Activated CD8-positive, alpha-beta memory T cell treated with anti-CD3 and anti-CD28 coated beads for 48 hours (primary cell): ENCODE data around the gene UMAD1.
"Not testable (repeated sequence)": the region's sequence is repeated elsewhere in the genome, so short reads cannot be mapped to it uniquely, and the experiment has no call there.

ENCODE experiments used
- DNase-seq, 3 experiments: peaks; one replicate each; pipeline ENCODE4 v3.0.0-alpha.2; 2020; ENCODE audit warnings: low read depth in 2 of 3, low spot score in 2 of 3

Gene UMAD1

DNA sequence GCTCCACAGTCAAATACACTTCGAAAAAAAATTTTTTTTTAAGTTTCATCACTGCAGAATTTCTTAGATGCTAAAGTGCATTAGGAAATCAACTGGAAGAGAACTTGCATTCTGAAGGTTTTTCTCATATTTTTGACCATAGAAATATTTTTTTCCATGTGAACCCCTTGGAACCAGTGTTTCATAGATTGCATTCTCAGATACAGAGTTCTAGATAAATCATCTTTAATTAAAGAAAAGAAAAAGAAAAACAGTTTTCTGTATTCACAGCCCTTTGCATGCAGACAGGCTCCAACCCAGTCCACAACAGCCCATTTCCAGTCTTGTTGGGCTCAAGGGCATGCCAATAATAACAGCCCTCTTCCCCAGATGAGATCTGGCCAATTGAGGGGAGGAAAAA, 153.4 kb downstream of the UMAD1 start:
- DNase-seq, result no peak

GRCh38 chr7:7795203-7795602, 154.7 kb downstream of the UMAD1 start:
- DNase-seq, result no peak

GRCh38 chr7:7795630-7796121, 155.1 kb downstream of the UMAD1 start:
- DNase-seq, result no peak

DNA sequence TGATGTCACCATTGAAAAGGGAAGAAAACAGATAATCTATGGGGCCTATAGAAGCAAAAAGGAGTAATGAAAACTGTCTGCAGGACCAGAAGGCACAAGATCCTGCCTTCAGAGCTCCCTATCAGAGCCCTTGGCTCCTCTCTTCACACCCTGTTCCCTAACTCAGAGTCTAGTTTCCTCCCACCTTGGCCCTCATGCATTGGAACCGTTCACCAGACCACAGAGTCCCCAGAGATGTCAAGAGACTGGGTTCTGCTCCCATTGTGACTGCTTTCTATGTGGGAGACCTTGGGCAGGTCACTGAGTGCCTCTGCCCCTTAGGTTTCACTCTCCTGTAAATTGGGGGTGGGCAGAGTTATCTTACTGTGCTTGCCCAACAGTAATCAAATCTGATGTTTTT, 158.0 kb downstream of the UMAD1 start:
- no peak for DNase-seq

DNA sequence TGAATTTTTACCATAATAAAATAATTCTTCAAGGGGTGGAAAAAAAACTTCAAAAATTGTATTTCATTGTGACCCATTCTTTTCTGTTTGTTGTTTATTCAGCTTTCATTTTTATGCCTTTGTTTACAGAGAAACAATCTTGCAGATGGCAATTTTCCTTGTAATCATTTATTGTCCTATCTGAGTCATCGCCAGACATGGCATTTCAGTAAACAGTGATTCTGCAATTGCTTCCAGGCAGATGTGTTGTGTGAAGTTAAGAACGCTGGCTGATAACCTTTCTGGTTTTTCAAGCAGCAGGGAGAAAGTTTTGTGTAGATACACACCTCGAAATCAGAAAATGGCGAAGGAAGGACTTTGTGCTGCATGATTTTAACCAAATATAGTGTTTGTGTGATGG, 158.6 kb downstream of the UMAD1 start:
- DNase-seq, result no peak

DNA sequence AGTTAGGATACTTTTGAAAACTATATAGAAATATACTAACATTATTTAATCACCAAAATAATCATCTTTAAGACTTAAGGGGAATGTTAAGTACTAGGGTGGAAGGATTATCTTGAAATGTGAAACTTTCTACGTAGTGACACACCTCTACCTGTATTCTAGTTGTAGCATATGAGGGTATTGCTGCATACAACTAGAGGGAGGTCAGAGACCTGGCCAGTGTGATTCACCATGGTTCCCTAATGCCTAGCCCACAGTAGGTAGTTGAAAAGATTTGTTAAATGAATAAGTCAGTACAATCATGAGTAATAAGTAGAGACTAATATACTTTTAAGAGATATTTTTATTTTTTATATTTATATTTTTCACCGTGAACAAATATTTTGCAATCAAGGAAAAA, 162.0 kb downstream of the UMAD1 start:
- no peak for DNase-seq

DNA sequence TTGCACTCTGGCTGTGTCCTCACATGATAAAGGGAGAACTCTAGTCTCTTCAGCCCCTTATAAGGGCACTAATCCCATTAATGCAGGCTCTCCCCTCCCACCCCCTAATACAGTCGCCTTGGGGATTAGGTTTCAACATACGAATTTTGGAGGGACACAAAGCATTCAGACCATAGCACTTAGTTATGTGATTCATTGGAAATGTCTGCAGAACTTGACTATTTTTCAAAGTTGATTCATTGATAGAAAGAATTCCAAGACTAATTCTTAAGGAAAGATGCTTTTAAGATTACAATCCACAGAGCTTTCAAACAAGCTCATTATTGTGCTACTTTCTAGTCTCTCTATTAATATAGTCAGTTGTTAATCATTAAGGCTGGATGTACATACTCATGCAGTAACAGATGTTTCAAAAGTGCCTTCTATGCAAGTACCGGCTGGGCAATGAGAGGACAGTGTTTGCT, 163.2 kb downstream of the UMAD1 start:
- DNase-seq, result no peak

GRCh38 chr7:7804822-7805221, 164.3 kb downstream of the UMAD1 start:
- not testable (repeated sequence) for DNase-seq

DNA sequence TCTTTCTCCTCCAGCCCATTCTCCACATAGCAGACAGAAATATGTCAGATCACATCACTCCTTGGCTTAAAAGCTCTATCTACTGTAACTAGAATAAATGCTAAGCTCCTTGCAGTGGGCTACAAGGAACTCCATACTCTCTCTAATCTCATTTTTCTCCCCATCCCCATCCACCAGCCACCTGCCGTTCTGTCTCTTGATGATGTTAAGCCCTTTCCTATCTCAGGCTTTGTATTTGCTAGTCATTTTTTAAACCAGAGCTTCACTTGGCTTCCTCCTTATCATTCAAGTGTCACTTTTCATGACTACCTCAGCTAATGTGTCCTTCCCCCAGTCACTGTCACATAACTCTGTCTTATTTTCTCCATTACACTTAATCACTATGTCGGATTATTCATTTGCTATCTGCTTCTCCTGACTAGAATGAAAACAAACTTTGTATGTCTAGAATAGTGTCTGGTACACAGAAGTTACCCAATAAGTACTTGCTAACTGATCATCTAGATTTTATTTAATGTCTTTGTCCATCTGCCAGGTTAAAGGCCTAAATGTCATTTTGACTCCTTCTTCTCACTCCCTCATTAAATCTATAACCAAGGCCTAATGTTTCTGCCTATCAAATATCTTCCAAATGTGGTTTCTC, 165.1 kb downstream of the UMAD1 start:
- DNase-seq, result no peak

GRCh38 chr7:7808156-7808555, 167.6 kb downstream of the UMAD1 start:
- no peak for DNase-seq

GRCh38 chr7:7808626-7809025, 168.1 kb downstream of the UMAD1 start:
- no peak for DNase-seq

- no peak for DNase-seq
Measured at GRCh38 chr7:7810380-7810779, 169.8 kb downstream of the UMAD1 start.

DNA sequence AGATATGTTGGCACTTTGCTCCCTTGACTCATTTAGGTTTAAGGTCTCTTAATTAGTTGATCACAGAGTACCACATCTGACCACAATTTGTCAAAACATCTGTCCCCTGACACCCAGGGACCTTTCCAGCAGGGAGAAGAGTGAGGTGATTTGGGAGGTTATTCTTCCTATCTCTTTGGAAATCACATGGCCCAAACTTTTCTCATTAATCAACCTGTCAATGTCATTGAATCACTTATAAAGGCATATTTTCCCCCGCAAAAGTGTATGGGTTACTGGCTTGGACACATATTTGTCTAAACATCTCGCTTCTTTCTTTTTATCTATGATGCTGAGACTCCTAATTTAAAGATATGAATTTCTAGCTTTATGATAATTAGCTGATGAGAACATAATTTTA, 170.3 kb downstream of the UMAD1 start:
- DNase-seq, result no peak

GRCh38 chr7:7812112-7812511, 171.6 kb downstream of the UMAD1 start:
- DNase-seq, result no peak

- DNase-seq, result no peak
Measured at GRCh38 chr7:7815395-7815794, 174.8 kb downstream of the UMAD1 start.

DNA sequence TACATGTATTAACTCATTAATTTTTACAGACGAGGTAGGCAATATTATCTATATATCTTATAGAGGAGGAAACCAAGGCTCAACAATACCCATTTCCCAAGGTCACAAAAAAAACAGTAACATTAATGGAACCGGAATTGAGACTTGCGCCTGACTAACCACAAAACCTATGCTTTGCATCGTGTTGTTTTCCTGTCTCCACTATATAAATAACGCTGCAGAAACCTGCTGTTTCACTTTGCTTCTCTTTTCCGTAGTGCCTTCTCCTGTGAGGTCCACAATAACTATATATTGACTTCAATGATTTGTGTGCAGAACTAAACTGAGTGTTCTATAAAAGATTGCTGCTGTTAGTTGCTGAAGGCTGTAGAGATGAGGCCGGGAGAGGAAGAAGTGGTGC, 175.5 kb downstream of the UMAD1 start:
- no peak for DNase-seq

- no peak for DNase-seq
Measured at GRCh38 chr7:7816816-7817536, 176.4 kb downstream of the UMAD1 start.

- DNase-seq, result no peak
Measured at GRCh38 chr7:7817748-7818147, 177.2 kb downstream of the UMAD1 start.

- not testable (repeated sequence) for DNase-seq
Measured at GRCh38 chr7:7818179-7818578, 177.6 kb downstream of the UMAD1 start.

DNA sequence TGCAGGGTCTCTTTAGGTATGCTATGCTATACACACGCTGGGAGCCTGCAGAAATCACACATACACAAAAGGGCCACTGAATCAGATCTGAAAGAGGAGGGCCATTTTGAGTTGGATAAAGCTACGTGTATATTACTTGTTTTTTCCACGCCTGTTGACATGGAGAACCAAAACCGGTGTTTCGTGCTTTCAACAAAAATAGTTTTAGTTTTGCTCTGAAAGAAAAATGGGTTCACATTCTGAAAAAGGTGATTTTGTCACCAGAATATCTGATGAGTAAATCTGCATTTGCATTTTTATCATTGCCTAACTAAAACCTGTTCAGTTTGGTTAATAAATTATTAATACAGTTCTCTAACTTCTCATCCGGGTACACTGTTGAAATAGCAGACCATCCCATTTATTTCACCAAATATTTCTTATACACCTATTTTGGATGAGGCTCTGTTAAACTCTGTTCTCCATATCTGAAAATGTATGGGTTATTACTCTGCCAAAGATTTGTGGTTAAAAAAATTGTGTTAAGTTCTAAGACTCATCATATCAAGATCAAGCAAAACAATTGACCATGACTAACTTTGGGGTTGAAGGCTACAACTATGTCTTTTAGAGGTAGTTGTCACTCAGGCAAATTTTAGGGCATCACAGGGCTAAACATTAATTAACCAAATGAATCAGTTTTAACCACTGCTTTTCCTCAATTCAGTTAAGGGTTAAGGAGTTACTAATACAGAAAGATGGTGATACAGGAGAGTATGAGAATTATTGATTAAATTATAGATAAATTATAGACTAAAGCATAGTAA, 179.1 kb downstream of the UMAD1 start:
- DNase-seq, result no peak

DNA sequence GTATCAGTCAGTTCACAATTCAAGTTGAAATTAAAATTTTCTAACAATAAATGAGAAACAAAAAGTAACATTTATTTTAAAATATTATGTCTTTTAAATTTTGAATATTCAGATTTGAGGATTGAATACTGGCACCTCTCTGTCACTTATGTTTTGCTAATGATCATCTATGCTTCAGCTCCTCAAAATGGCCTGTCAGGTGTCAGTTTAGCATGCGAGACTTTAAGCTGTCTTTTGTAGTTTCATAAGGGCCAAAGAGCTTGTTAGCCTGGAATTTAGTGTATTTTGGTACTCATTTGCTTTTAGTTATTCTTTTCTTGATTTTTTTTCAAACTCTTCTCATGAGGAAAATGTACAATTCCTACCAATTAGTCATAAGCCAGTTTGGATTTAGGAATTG, 179.9 kb downstream of the UMAD1 start:
- DNase-seq, result no peak

- DNase-seq, result no peak
Measured at GRCh38 chr7:7820939-7821338, 180.4 kb downstream of the UMAD1 start.
